Dendritic cell treated with granulocyte-macrophage colony-stimulating factor and Interleukin-4, amounts not matched to agents 40 ng/mL and 50 ng/mL, for 4 days (primary cell): ENCODE measurements around the gene IFNLR1.

Source experiments
- H3K27ac Mint-ChIP-seq: one replicate; pipeline ENCODE4 v1.8.0; 2022; ENCODE audit warnings: mild to moderate bottlenecking, mixed read lengths
- H3K27me3 Mint-ChIP-seq: one replicate; pipeline ENCODE4 v1.8.0; 2022; ENCODE audit warnings: mild to moderate bottlenecking, mixed read lengths
- H3K36me3 Mint-ChIP-seq: one replicate; pipeline ENCODE4 v1.8.0; 2022; ENCODE audit warnings: low read depth, mixed read lengths
- H3K4me1 Mint-ChIP-seq: one replicate; pipeline ENCODE4 v1.8.0; 2022; ENCODE audit warnings: low read depth, mixed read lengths
- H3K4me3 Mint-ChIP-seq: one replicate; pipeline ENCODE4 v1.8.0; 2022; ENCODE audit warnings: mild to moderate bottlenecking, moderate library complexity, mixed read lengths
- H3K9me3 Mint-ChIP-seq: one replicate; pipeline ENCODE4 v1.8.0; 2022; ENCODE audit warnings: mixed read lengths
- intact Hi-C: fragments of 100-400 bp; cut with micrococcal nuclease; formaldehyde crosslinking; loops from one replicate; pipeline ENCODE4 v1.15.0; 2022

Gene IFNLR1

GRCh38 chr1:24141311-24141997 is 45.6 kb downstream of the IFNLR1 start:
- Mint-ChIP-seq H3K4me1 (no peaks in the 10 kb centered on the region), H3K27me3 (peaks cover 19% of the 10 kb centered on the region), H3K4me3 (no peak overlapping the region), H3K27ac (no peak overlapping the region), H3K9me3 (no peaks in the 10 kb centered on the region), H3K36me3 (no peaks in the 10 kb centered on the region)
- intact Hi-C loops: no loop called here

- no peak overlapping the region for H3K27ac Mint-ChIP-seq
These were observed 46.3 kb downstream of the IFNLR1 start for GRCh38 chr1:24140741-24141181.

GRCh38 chr1:24139841-24140425 is 47.2 kb downstream of the IFNLR1 start:
- H3K36me3 Mint-ChIP-seq: no peaks in the 10 kb centered on the region
- intact Hi-C loops: no loop called here
- no peak overlapping the region for H3K27ac Mint-ChIP-seq
- H3K9me3 Mint-ChIP-seq: no peaks in the 10 kb centered on the region
- no peaks in the 10 kb centered on the region for H3K4me1 Mint-ChIP-seq
- H3K4me3 Mint-ChIP-seq: no peak overlapping the region
- H3K27me3 Mint-ChIP-seq: peaks cover 17% of the 10 kb centered on the region

More at GRCh38 chr1:24140741-24141181, 46.3 kb downstream of the IFNLR1 start:
- no peaks in the 10 kb centered on the region for H3K4me1 Mint-ChIP-seq
- H3K4me3 Mint-ChIP-seq: no peak overlapping the region
- no peaks in the 10 kb centered on the region for H3K36me3 Mint-ChIP-seq
- H3K9me3 Mint-ChIP-seq: no peaks in the 10 kb centered on the region
- peaks cover 19% of the 10 kb centered on the region for H3K27me3 Mint-ChIP-seq
- intact Hi-C loops: no loop called here

GRCh38 chr1:24139222-24139489 is 47.9 kb downstream of the IFNLR1 start:
- intact Hi-C loops: no loop called here
- no peaks in the 10 kb centered on the region for H3K36me3 Mint-ChIP-seq
- H3K27me3 Mint-ChIP-seq: peaks cover 13% of the 10 kb centered on the region
- H3K4me1 Mint-ChIP-seq: no peaks in the 10 kb centered on the region
- H3K4me3 Mint-ChIP-seq: no peak overlapping the region
- H3K9me3 Mint-ChIP-seq: no peaks in the 10 kb centered on the region
- H3K27ac Mint-ChIP-seq: no peak overlapping the region

- Mint-ChIP-seq H3K27me3 (peaks cover 11% of the 10 kb centered on the region), H3K4me3 (no peak overlapping the region), H3K27ac (no peak overlapping the region), H3K9me3 (no peaks in the 10 kb centered on the region), H3K36me3 (no peaks in the 10 kb centered on the region), H3K4me1 (no peaks in the 10 kb centered on the region)
- intact Hi-C loops: no loop called here
These were observed 48.4 kb downstream of the IFNLR1 start for GRCh38 chr1:24138476-24139221.

- intact Hi-C loops: no loop called here
- Mint-ChIP-seq H3K27ac (no peak overlapping the region), H3K27me3 (peaks cover 10% of the 10 kb centered on the region), H3K4me1 (no peaks in the 10 kb centered on the region), H3K36me3 (no peaks in the 10 kb centered on the region), H3K9me3 (no peaks in the 10 kb centered on the region), H3K4me3 (no peak overlapping the region)
These were observed 50.0 kb downstream of the IFNLR1 start for GRCh38 chr1:24136956-24137539.

GRCh38 chr1:24134376-24134775 is 52.7 kb downstream of the IFNLR1 start:
- H3K36me3 Mint-ChIP-seq: no peaks in the 10 kb centered on the region
- H3K9me3 Mint-ChIP-seq: peaks cover under 1% of the 10 kb centered on the region
- no peak overlapping the region for H3K27ac Mint-ChIP-seq
- no peaks in the 10 kb centered on the region for H3K4me1 Mint-ChIP-seq
- intact Hi-C loops: no loop called here
- peaks cover 10% of the 10 kb centered on the region for H3K27me3 Mint-ChIP-seq
- no peak overlapping the region for H3K4me3 Mint-ChIP-seq

- no peaks in the 10 kb centered on the region for H3K4me1 Mint-ChIP-seq
- H3K4me3 Mint-ChIP-seq: no peak overlapping the region
- H3K27ac Mint-ChIP-seq: no peak overlapping the region
- H3K36me3 Mint-ChIP-seq: no peaks in the 10 kb centered on the region
- H3K27me3 Mint-ChIP-seq: peaks cover 14% of the 10 kb centered on the region
- intact Hi-C loops: no loop called here
- H3K9me3 Mint-ChIP-seq: peaks cover 7% of the 10 kb centered on the region
These were observed 53.3 kb downstream of the IFNLR1 start for GRCh38 chr1:24133819-24134218.

- peaks cover 7% of the 10 kb centered on the region for H3K9me3 Mint-ChIP-seq
- intact Hi-C loops: no loop called here
- no peaks in the 10 kb centered on the region for H3K36me3 Mint-ChIP-seq
- H3K27ac Mint-ChIP-seq: no peak overlapping the region
- H3K4me1 Mint-ChIP-seq: peaks cover 5% of the 10 kb centered on the region
- H3K4me3 Mint-ChIP-seq: no peak overlapping the region
- peaks cover 9% of the 10 kb centered on the region for H3K27me3 Mint-ChIP-seq
These were observed 56.7 kb downstream of the IFNLR1 start for GRCh38 chr1:24130385-24130784.

GRCh38 chr1:24127801-24128363 is 59.2 kb downstream of the IFNLR1 start:
- H3K4me3 Mint-ChIP-seq: no peak overlapping the region
- peaks cover 6% of the 10 kb centered on the region for H3K27me3 Mint-ChIP-seq
- no peak overlapping the region for H3K27ac Mint-ChIP-seq
- intact Hi-C loops: no loop called here
- H3K36me3 Mint-ChIP-seq: no peaks in the 10 kb centered on the region
- peaks cover 7% of the 10 kb centered on the region for H3K9me3 Mint-ChIP-seq
- peaks cover 5% of the 10 kb centered on the region for H3K4me1 Mint-ChIP-seq

GRCh38 chr1:24127134-24127800 is 59.8 kb downstream of the IFNLR1 start:
- peaks cover 5% of the 10 kb centered on the region for H3K4me1 Mint-ChIP-seq
- no peak overlapping the region for H3K27ac Mint-ChIP-seq
- intact Hi-C loops: no loop called here
- no peaks in the 10 kb centered on the region for H3K36me3 Mint-ChIP-seq
- peaks cover 6% of the 10 kb centered on the region for H3K27me3 Mint-ChIP-seq
- H3K4me3 Mint-ChIP-seq: no peak overlapping the region
- H3K9me3 Mint-ChIP-seq: peaks cover 7% of the 10 kb centered on the region

GRCh38 chr1:24126672-24127023 is 60.4 kb downstream of the IFNLR1 start:
- Mint-ChIP-seq H3K27ac (no peak overlapping the region), H3K9me3 (peaks cover 7% of the 10 kb centered on the region)

GRCh38 chr1:24126018-24126671 is 60.9 kb downstream of the IFNLR1 start:
- Mint-ChIP-seq H3K27me3 (peaks cover 3% of the 10 kb centered on the region), H3K4me1 (peaks cover 5% of the 10 kb centered on the region), H3K36me3 (no peaks in the 10 kb centered on the region), H3K27ac (no peak overlapping the region), H3K4me3 (no peak overlapping the region), H3K9me3 (peaks cover 7% of the 10 kb centered on the region)
- intact Hi-C loops: no loop called here

More at GRCh38 chr1:24126672-24127023, 60.4 kb downstream of the IFNLR1 start:
- H3K4me1 Mint-ChIP-seq: peaks cover 5% of the 10 kb centered on the region
- no peaks in the 10 kb centered on the region for H3K36me3 Mint-ChIP-seq
- H3K4me3 Mint-ChIP-seq: no peak overlapping the region
- H3K27me3 Mint-ChIP-seq: peaks cover 3% of the 10 kb centered on the region
- intact Hi-C loops: no loop called here
